PC-3 (cell line): ENCODE results near the gene GAB3. TPM values are rescaled to one million over a fixed set of nuclear protein-coding genes. Genes with fewer than 3 reads are reported as not detected.
"Not testable (repeated sequence)": the region's sequence is repeated elsewhere in the genome, so short reads cannot be mapped to it uniquely, and the experiment has no call there.

ENCODE experiments used
- ATAC-seq: fragments of 200-7000 bp; cut with Tn5 transposase; 2 replicates; pipeline ENCODE4 v1.9.1; 2020; ENCODE audit warnings: mild to moderate bottlenecking, moderate library complexity
- BruUV-seq: library from RNA; stranded (reverse); fragments of 400-500 nt; replicated peaks from 2 replicates; lab custom pipeline; 2021; lab: Mats Ljungman, UMichigan
- CTCF ChIA-PET: fragments of 300-600 bp; sonication (Branson Sonifier 250); formaldehyde crosslinking; loops from one replicate; lab custom pipeline; 2022; ENCODE audit warnings: antibody characterized with exemption; lab: Charles Lee
- POLR2A ChIA-PET: fragments of 300-600 bp; sonication (Branson Sonifier 250); formaldehyde crosslinking; loops from one replicate; lab custom pipeline; 2022; ENCODE audit warnings: antibody characterized with exemption; ENCODE audit not compliant: unreplicated experiment; lab: Charles Lee
- DNase-seq: peaks from one replicate; pipeline ENCODE4 v3.0.0-alpha.2; 2015
- H2AFZ ChIP-seq: fragments of 300-600 bp; sonication (generic); 2 replicates; pipeline ENCODE4 v1.6.0; 2016; ENCODE audit warnings: antibody characterized with exemption, low read length
- H3F3A ChIP-seq: fragments of 300-600 bp; sonication (generic); one replicate; pipeline ENCODE4 v1.6.0; 2017; ENCODE audit warnings: antibody characterized with exemption, low read length, control low read depth, mild to moderate bottlenecking; ENCODE audit not compliant: unreplicated experiment
- H3K27ac ChIP-seq: fragments of 300-600 bp; sonication (generic); 2 replicates; pipeline ENCODE4 v1.5.1; 2016; ENCODE audit warnings: mild to moderate bottlenecking, low read length
- H3K27me3 ChIP-seq: fragments of 300-600 bp; sonication (generic); 2 replicates; pipeline ENCODE4 v1.6.1; 2016; ENCODE audit warnings: low read length, mixed read lengths
- H3K36me3 ChIP-seq: fragments of 300-600 bp; sonication (generic); 2 replicates; pipeline ENCODE4 v1.6.1; 2016; ENCODE audit warnings: low read depth, mixed run types, low read length, mixed read lengths
- H3K4me1 ChIP-seq: fragments of 300-600 bp; sonication (generic); 2 replicates; pipeline ENCODE4 v1.5.1; 2016; ENCODE audit warnings: low read length; ENCODE audit not compliant: insufficient read depth
- H3K4me2 ChIP-seq: fragments of 300-600 bp; sonication (generic); 2 replicates; pipeline ENCODE4 v1.6.0; 2016; ENCODE audit warnings: low read length
- H3K4me3 ChIP-seq: fragments of 300-600 bp; sonication (generic); 2 replicates; pipeline ENCODE4 v1.5.1; 2016; ENCODE audit warnings: mild to moderate bottlenecking, low read length, mixed read lengths
- H3K79me2 ChIP-seq: fragments of 300-600 bp; sonication (generic); 2 replicates; pipeline ENCODE4 v1.6.1; 2017; ENCODE audit warnings: low read length, mixed read lengths
- H3K9ac ChIP-seq: fragments of 300-600 bp; sonication (generic); 2 replicates; pipeline ENCODE4 v1.6.0; 2016; ENCODE audit warnings: mild to moderate bottlenecking, low read length
- H3K9me2 ChIP-seq: fragments of 300-600 bp; sonication (generic); replicated peaks from 2 replicates; pipeline ENCODE4 v1.6.1; 2016; ENCODE audit warnings: mixed run types, low read length, mixed read lengths
- H3K9me3 ChIP-seq: fragments of 300-600 bp; sonication (generic); 2 replicates; pipeline ENCODE4 v1.6.1; 2016; ENCODE audit warnings: low read length, mixed read lengths
- H4K20me1 ChIP-seq: fragments of 300-600 bp; sonication (generic); 2 replicates; pipeline ENCODE4 v1.6.1; 2016; ENCODE audit warnings: low read length, mixed read lengths
- CTCF ChIP-seq: fragments of 300-600 bp; sonication (generic); conservative IDR thresholded peaks from 2 replicates; pipeline ENCODE4 v1.5.1; 2017; ENCODE audit warnings: antibody characterized with exemption, low read depth, mild to moderate bottlenecking, low read length
- EZH2 ChIP-seq: fragments of 300-600 bp; sonication (generic); IDR thresholded peaks from one replicate; pipeline ENCODE4 v1.6.1; 2017; ENCODE audit warnings: antibody characterized with exemption, mild to moderate bottlenecking, low read length; ENCODE audit not compliant: unreplicated experiment
- EZH2phosphoT487 ChIP-seq: fragments of 300-600 bp; sonication (generic); IDR thresholded peaks from 2 replicates; pipeline ENCODE4 v1.6.1; 2018; ENCODE audit warnings: mild to moderate bottlenecking, antibody characterized with exemption, low read length, borderline replicate concordance
- intact Hi-C: fragments of 100-400 bp; cut with micrococcal nuclease; formaldehyde crosslinking; loops from 2 replicates; pipeline ENCODE4 v1.9.0; 2023
- total RNA-seq: library from RNA; depleted of rRNA; stranded (reverse); fragments of >200 nt; gene quantifications from 2 replicates; pipeline ENCODE4 v1.2.3, GENCODE V29; 2014

GAB3 gene
- total RNA-seq, 1 experiment from 2014 or later: 3.1 TPM

DNA sequence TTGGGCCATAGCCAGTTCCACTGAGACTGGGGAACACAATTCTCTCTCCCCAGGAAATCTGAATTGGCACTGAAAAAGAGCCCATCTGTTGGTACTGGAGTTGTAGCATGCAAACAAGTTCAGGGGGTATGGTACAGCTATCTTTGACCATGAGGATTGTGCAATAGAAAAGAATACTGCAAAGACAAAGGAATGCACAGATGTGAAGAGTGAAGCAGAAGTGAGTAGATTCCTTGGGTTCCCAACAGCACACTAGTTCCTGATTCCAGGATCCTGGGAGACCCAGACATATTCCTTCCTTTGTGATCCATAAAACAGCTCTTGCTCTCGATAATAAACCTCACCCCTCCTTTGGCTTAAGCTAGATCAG, 54.2 kb downstream of the GAB3 start:
- Histone ChIP-seq H3K9ac (no peak overlapping the region), H3K9me2 (no peaks in the 10 kb centered on the region), H4K20me1 (no peaks in the 10 kb centered on the region), H3K9me3 (no peaks in the 10 kb centered on the region), H3K36me3 (no peaks in the 10 kb centered on the region), H3K4me3 (no peak overlapping the region), H2AFZ (no peak overlapping the region), H3K27me3 (no peaks in the 10 kb centered on the region), H3K79me2 (no peaks in the 10 kb centered on the region), H3F3A (no peaks in the 10 kb centered on the region), H3K4me1 (peaks cover 5% of the 10 kb centered on the region; the same call in 1 of the 2 replicates), H3K4me2 (no peak overlapping the region), H3K27ac (no peak overlapping the region)
- intact Hi-C loops: no loop called here
- DNase-seq (no peak), ATAC-seq (no peak)
- TF ChIP-seq CTCF (no peak), EZH2phosphoT487 (no peak), EZH2 (no peak)
- CTCF ChIA-PET: no interaction called here
- POLR2A ChIA-PET: no interaction called here
- no TSS peak for BruUV-seq

DNA sequence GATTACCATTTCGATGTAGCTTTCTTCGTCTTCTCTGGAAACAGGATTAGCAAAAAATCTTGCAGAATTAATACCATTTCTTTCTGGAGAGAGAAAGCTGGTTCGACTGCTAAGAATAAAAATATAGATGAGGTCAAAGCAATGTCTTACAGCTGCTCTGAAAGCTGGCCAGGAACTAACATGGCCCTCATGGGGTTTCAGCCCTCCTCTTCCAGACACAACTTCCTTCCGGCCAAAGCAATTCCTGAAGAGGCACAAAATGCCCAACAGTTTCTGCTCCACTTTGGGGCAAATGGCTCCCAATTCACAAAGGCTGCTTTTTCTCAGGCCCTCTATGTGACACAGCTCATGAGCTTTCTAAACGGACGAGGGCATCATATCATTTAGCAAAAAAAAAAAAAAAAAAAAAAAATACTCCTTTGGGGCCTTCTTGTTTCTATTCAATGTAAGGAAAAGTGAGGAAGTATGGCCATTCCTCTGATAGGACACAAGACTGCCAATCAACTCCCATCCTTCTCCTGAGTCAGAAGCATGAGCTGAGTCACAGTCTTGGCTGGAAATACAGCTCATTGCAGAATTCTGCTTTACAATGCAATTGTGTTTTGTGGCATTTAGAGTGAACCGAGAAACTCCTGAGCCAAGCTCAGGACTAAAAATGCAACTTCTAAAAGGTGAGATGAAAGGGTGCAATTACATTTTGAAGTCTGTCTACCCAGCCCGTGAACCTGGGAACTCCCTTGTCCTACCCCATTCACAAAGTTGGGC, 54.8 kb downstream of the GAB3 start:
- H3K9me2 ChIP-seq: no peaks in the 10 kb centered on the region
- no peak overlapping the region for H3K9ac ChIP-seq
- no peak overlapping the region for H2AFZ ChIP-seq
- ChIA-PET CTCF (interaction anchor here (0.7 kb wide), 1 partner anchor 195 kb away, joined by 3 read pairs; no protein-coding TSS in a partner anchor), POLR2A (interaction anchor here (0.6 kb wide), 1 partner anchor 283 kb away, joined by 4 read pairs; no protein-coding TSS in a partner anchor)
- DNase-seq: peak; percentile 71
- peak; percentile 81 for ATAC-seq
- no peaks in the 10 kb centered on the region for H3F3A ChIP-seq
- no peaks in the 10 kb centered on the region for H3K27me3 ChIP-seq
- no peak overlapping the region for H3K27ac ChIP-seq
- no peak overlapping the region for H3K4me2 ChIP-seq
- no peaks in the 10 kb centered on the region for H3K9me3 ChIP-seq
- no peak overlapping the region for H3K4me3 ChIP-seq
- BruUV-seq: no TSS peak
- intact Hi-C loops: no loop called here
- no peaks in the 10 kb centered on the region for H4K20me1 ChIP-seq
- TF ChIP-seq CTCF (no peak), EZH2 (no peak), EZH2phosphoT487 (no peak)
- no peaks in the 10 kb centered on the region for H3K36me3 ChIP-seq
- H3K79me2 ChIP-seq: no peaks in the 10 kb centered on the region
- H3K4me1 ChIP-seq: peaks cover 5% of the 10 kb centered on the region; the same call in 1 of the 2 replicates

DNA sequence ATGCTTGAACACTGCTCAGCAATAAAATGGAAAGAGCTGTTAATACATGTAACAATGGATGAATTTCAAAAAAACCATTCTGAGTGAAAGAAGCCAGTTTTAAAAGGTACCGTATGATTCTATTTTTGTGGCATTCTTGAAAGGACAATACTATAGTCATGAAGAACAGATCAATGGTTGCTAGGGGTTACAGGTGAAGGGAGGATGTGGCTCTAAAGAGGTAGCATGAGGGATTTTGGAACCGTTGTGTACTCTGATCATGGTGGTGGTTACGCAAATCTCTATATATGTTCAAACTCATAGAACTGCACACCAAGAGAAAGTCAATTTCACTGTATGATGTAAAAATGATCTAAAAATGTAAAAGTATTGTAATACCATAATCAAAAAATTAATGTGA, 57.5 kb downstream of the GAB3 start:
- H2AFZ ChIP-seq: no peak overlapping the region
- no peak overlapping the region for H3K27ac ChIP-seq
- H3K9me3 ChIP-seq: no peaks in the 10 kb centered on the region
- DNase-seq (no peak), ATAC-seq (no peak)
- CTCF ChIA-PET: no interaction called here
- no peaks in the 10 kb centered on the region for H3F3A ChIP-seq
- no peaks in the 10 kb centered on the region for H3K79me2 ChIP-seq
- no peak overlapping the region for H3K4me3 ChIP-seq
- no peaks in the 10 kb centered on the region for H3K27me3 ChIP-seq
- no peak overlapping the region for H3K4me2 ChIP-seq
- POLR2A ChIA-PET: no interaction called here
- no peak for TF ChIP-seq CTCF
- H3K4me1 ChIP-seq: peaks cover 5% of the 10 kb centered on the region; the same call in 1 of the 2 replicates
- H4K20me1 ChIP-seq: no peaks in the 10 kb centered on the region
- no peaks in the 10 kb centered on the region for H3K36me3 ChIP-seq
- intact Hi-C loops: no loop called here
- H3K9me2 ChIP-seq: no peaks in the 10 kb centered on the region
- BruUV-seq: no TSS peak
- no peak overlapping the region for H3K9ac ChIP-seq

- H3K4me2 ChIP-seq, H3K9ac ChIP-seq, ATAC-seq, H3K27ac ChIP-seq, H4K20me1 ChIP-seq, H3K9me3 ChIP-seq, H3K4me1 ChIP-seq, DNase-seq, intact Hi-C loops, H3K79me2 ChIP-seq, H3K36me3 ChIP-seq, H3K9me2 ChIP-seq, CTCF ChIA-PET, H3F3A ChIP-seq, H2AFZ ChIP-seq, H3K27me3 ChIP-seq, BruUV-seq, H3K4me3 ChIP-seq, POLR2A ChIA-PET: not testable (repeated sequence)
These were observed 60.4 kb downstream of the GAB3 start for GRCh38 chrX:154690438-154690837.
